Duodenal mucosa (tissue), 2 donors: ENCODE measurements around the gene DICER1.

ENCODE experiments used
- H3K27ac ChIP-seq: one replicate; pipeline ENCODE4 v1.7.0; 2013; ENCODE audit warnings: low read depth, low read length
- H3K27me3 ChIP-seq, 2 donors: one replicate each; pipeline ENCODE4 v1.7.0; 2013; ENCODE audit warnings: low read length in 2 of 2, control low read depth in 1 of 2; ENCODE audit not compliant: insufficient read depth in 2 of 2, control insufficient read depth in 1 of 2
- H3K36me3 ChIP-seq, 2 donors: one replicate each; pipeline ENCODE4 v1.7.0; 2013; ENCODE audit warnings: low read length in 2 of 2, control low read depth in 1 of 2; ENCODE audit not compliant: insufficient read depth in 2 of 2, control insufficient read depth in 1 of 2
- H3K4me1 ChIP-seq, 2 donors: one replicate each; pipeline ENCODE4 v1.7.0; 2013; ENCODE audit warnings: low read length in 2 of 2, control low read depth in 1 of 2; ENCODE audit not compliant: insufficient read depth in 2 of 2, control insufficient read depth in 1 of 2
- H3K4me3 ChIP-seq, 2 donors: one replicate each; pipeline ENCODE4 v1.7.0; 2013; ENCODE audit warnings: low read length in 2 of 2, low read depth in 1 of 2
- H3K9ac ChIP-seq, 2 donors: one replicate each; pipeline ENCODE4 v1.7.0; 2013; ENCODE audit warnings: low read length in 2 of 2, low read depth in 1 of 2
- H3K9me3 ChIP-seq, 2 donors: one replicate each; pipeline ENCODE4 v1.7.0; 2013; ENCODE audit warnings: low read length in 2 of 2, control low read depth in 1 of 2; ENCODE audit not compliant: control insufficient read depth in 1 of 2

The DICER1 gene

GRCh38 chr14:95113476-95113875 lies 43.9 kb downstream of the DICER1 start:
- Histone ChIP-seq H3K4me3 (no peak overlapping the region), H3K27ac (no peak overlapping the region), H3K4me1 (no peaks in the 10 kb centered on the region), H3K9ac (no peak overlapping the region), H3K36me3 (peaks cover 46 to 73% of the 10 kb centered on the region in 2 donors), H3K27me3 (no peaks in the 10 kb centered on the region), H3K9me3 (no peaks in the 10 kb centered on the region)

- Histone ChIP-seq H3K9me3 (no peaks in the 10 kb centered on the region), H3K36me3 (peaks cover 56 to 83% of the 10 kb centered on the region in 2 donors), H3K9ac (no peak overlapping the region), H3K27ac (no peak overlapping the region), H3K4me1 (no peaks in the 10 kb centered on the region), H3K27me3 (no peaks in the 10 kb centered on the region), H3K4me3 (no peak overlapping the region)
These were observed 45.7 kb downstream of the DICER1 start for GRCh38 chr14:95111507-95112164.

GRCh38 chr14:95110178-95110577 lies 47.2 kb downstream of the DICER1 start:
- Histone ChIP-seq H3K36me3 (peaks cover 48 to 82% of the 10 kb centered on the region in 2 donors), H3K9ac (no peak overlapping the region), H3K4me1 (no peaks in the 10 kb centered on the region), H3K9me3 (no peaks in the 10 kb centered on the region), H3K4me3 (no peak overlapping the region), H3K27ac (no peak overlapping the region), H3K27me3 (no peaks in the 10 kb centered on the region)

DNA sequence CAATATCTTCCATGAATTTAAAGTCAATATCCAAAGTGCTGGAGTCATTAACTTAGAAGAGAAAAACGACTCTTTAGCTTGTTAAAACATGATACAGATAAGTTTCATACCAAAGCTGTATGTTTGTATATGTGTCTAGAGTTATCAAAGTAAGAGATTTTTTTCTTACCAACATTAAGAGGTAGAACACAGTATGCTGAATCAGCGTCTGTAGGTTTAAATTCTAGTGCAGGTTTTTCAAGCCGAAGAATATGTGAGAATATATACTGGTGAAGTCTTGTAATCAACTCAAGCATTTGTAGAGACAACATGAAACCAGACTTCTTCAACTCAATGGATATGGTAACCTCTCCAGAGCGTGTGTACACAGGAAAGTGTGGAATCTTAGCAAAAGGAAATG lies 49.6 kb downstream of the DICER1 start:
- Histone ChIP-seq H3K9me3 (no peaks in the 10 kb centered on the region), H3K27ac (no peak overlapping the region), H3K9ac (no peak overlapping the region), H3K36me3 (peaks cover 58 to 85% of the 10 kb centered on the region in 2 donors), H3K27me3 (no peaks in the 10 kb centered on the region), H3K4me3 (no peak overlapping the region), H3K4me1 (no peaks in the 10 kb centered on the region)

DNA sequence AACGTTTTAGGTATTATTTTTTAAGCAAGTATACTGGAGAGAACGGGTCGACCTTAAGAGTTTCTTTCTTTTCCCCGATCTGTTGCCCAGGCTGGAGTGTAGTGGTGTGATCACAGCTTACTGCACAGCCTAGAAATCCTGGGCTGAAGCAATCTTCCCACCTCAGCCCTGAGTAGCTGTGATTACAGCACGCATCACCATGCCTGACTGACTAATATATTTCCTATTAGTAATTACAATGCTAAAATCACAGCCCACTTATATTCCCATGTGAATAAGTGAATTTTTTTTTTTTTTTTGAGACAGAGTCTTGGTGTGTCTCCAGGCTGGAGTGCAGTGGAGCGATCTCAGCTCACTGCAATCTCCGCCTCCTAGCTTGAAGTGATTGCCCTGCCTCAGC lies 50.4 kb downstream of the DICER1 start:
- H3K9ac ChIP-seq = no peak overlapping the region
- H3K27me3 ChIP-seq = no peaks in the 10 kb centered on the region
- H3K36me3 ChIP-seq = peaks cover 61 to 89% of the 10 kb centered on the region in 2 donors
- no peak overlapping the region for H3K4me3 ChIP-seq
- H3K4me1 ChIP-seq = no peaks in the 10 kb centered on the region
- no peak overlapping the region for H3K27ac ChIP-seq
- H3K9me3 ChIP-seq = no peaks in the 10 kb centered on the region

DNA sequence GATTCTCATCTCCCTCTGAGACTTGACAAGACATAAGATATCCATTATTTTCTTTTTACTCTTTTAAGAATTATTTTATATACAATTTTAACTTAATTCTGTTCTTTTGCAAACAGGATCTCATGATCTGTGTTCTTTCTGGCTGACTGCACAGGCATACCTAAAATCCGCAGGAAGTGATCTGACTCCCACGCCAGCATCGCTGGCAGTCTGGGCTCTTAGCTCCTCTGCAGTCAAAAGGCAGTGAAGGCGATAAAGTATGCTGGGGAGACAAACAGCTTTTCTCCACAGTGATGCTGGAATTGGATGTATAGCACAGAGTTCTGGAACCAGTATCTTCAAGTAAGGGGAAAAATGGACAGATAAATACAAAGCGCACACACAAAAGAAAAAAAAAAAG lies 52.4 kb downstream of the DICER1 start:
- Histone ChIP-seq H3K4me1 (no peaks in the 10 kb centered on the region), H3K27me3 (no peaks in the 10 kb centered on the region), H3K27ac (no peak overlapping the region), H3K36me3 (peaks cover 58 to 83% of the 10 kb centered on the region in 2 donors), H3K9ac (no peak overlapping the region), H3K4me3 (no peak overlapping the region), H3K9me3 (no peaks in the 10 kb centered on the region)

GRCh38 chr14:95102680-95103044 lies 54.7 kb downstream of the DICER1 start:
- no peaks in the 10 kb centered on the region for H3K27me3 ChIP-seq
- H3K9me3 ChIP-seq = no peaks in the 10 kb centered on the region
- H3K36me3 ChIP-seq = peaks cover 45 to 65% of the 10 kb centered on the region in 2 donors
- H3K9ac ChIP-seq = no peak overlapping the region
- no peak overlapping the region for H3K4me3 ChIP-seq
- H3K27ac ChIP-seq = no peak overlapping the region
- no peaks in the 10 kb centered on the region for H3K4me1 ChIP-seq

DNA sequence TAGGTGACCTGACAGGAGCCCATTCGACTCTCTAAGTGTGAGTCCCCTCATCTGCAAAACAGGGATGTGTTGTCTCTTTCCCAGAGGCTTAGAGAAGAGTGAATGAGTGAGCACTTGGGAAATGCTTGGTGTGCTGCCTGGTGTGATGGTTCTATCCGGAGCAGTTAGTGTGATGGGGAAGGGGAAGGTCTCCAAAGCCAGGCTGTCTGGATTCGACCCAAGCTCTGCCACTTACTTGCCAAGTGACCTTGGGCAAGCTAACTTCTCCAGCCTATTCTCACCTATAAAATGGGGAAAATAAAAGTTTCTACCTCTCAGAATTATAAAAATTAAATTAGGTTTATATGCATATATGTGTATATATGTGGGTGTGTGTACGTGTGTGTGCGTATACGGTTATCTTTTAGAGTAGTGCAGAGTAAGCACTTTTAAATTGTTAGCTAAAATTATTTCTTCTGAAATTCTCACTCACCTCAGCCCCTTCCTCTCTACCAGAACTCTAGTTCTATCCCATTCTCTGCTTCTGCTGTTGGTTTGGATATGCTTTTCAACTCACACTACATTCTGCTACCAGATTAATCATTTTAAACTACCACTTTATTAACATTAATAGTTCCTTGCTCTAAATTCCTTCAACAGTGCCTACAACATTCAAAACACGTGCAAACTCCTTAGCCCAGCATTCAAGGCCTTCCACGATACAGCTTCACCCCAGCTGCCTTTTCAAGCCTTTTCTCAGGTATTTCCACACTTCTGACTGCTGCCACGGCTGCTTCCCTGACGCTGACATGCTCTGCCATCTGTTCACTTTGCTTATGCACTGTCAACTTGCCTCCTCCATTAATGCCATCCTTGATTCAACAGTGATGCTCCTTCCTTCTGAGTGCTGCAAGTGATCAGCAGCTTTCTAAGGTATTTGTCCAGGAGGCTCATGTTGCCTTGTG lies 55.3 kb downstream of the DICER1 start:
- Histone ChIP-seq H3K27me3 (no peaks in the 10 kb centered on the region), H3K27ac (no peak overlapping the region), H3K36me3 (peaks cover 43 to 58% of the 10 kb centered on the region in 2 donors), H3K9me3 (no peaks in the 10 kb centered on the region), H3K4me3 (no peak overlapping the region), H3K9ac (no peak overlapping the region), H3K4me1 (no peaks in the 10 kb centered on the region)

DNA sequence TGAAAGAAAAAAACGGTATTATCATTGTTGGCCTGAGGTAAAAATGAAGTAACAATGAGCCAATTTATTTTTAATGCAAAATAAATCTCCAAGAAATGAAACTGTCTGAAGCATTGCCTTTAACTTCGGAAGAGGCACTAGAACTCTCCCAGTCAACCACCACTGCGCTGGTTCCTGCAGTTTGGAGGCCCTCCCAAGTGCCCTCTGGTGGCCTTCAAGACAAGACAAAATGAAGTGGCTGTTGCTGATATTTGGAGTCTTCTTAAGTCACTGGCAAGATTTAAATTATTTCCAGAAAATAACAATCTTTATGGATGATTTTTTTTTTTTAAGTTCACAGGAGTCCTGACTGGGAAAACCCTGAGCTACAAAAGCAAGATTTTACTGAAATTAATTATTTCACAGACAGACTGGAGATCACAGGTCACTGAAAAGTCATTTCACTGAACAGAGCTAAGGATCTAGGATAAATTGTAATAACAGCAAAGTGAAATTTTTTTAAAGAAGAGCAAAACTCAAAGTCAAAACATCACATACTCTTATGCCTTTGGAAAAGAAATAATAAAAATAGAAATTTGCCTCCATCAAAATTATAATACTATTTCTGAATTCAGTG lies 58.2 kb downstream of the DICER1 start:
- Histone ChIP-seq H3K4me1 (no peaks in the 10 kb centered on the region), H3K9me3 (no peaks in the 10 kb centered on the region), H3K36me3 (peaks cover 48 to 54% of the 10 kb centered on the region in 2 donors), H3K27me3 (no peaks in the 10 kb centered on the region), H3K27ac (no peak overlapping the region), H3K9ac (no peak overlapping the region), H3K4me3 (no peak overlapping the region)

DNA sequence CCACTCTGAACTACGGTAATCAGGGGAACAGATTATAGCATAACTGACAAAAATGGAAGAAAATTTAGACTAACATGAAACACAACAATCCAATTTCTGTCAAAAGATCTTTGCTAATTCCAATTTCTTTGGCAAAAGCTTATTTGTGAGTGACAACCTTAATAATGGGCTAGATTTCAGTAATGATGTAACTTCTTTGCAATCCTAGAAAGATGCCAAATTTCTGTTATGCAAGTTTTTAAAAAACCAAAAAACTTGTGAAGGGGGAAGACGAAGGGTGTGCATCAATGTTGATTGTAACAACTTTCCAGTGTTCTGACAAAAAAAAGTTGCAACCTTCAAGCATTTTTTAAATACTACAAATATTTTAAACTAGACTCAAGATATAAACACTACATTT lies 59.9 kb downstream of the DICER1 start:
- Histone ChIP-seq H3K9ac (no peak overlapping the region), H3K4me3 (no peak overlapping the region), H3K36me3 (peaks cover 38 to 51% of the 10 kb centered on the region in 2 donors), H3K27me3 (no peaks in the 10 kb centered on the region), H3K4me1 (no peaks in the 10 kb centered on the region), H3K9me3 (no peaks in the 10 kb centered on the region), H3K27ac (no peak overlapping the region)
